ENCODE data around the gene TMEFF1. TPM values are rescaled to one million over a fixed set of nuclear protein-coding genes. Genes with fewer than 3 reads are reported as not detected.

Gene TMEFF1
- total and polyA plus RNA-seq, 8 donors = 0.05 to 0.92 TPM; not detected in 6

- Histone ChIP-seq H3K27me3 (no peaks in the 10 kb centered on the region), H3K4me1 (peaks cover 0 to 6% (median 0%) of the 10 kb centered on the region in 4 donors), H3K27ac (no peak overlapping the region), H3K4me3 (no peak overlapping the region), H3K36me3 (peaks cover 0 to 6% (median 0%) of the 10 kb centered on the region in 4 donors), H3K9me3 (no peaks in the 10 kb centered on the region)
- intact Hi-C loops (cut with DNase I; ENCODE audit: low total_unique reads) = no loop called here
- DNase-seq = no peak
- 61 to 77% (median 66%) methylated on average over 3 of the region's 3 CpGs for WGBS, 5 donors
- TF ChIP-seq CTCF (IDR thresholded peaks at IDR 0.05) = no peak
- no peak for TF ChIP-seq POLR2AphosphoS5 (IDR thresholded peaks at IDR 0.05)
- no peak for TF ChIP-seq EP300 (IDR thresholded peaks at IDR 0.05)
- no peak for TF ChIP-seq POLR2A (IDR thresholded peaks at IDR 0.05)
These were observed 107.3 kb downstream of the TMEFF1 start for GRCh38 chr9:100580257-100580656.

GRCh38 chr9:100581081-100581480, 108.1 kb downstream of the TMEFF1 start:
- H3K4me1 ChIP-seq = peaks cover 0 to 6% (median 0%) of the 10 kb centered on the region in 4 donors
- H3K27me3 ChIP-seq = no peaks in the 10 kb centered on the region
- 91 to 94% (median 94%) methylated on average over 7 of the region's 7 CpGs for WGBS, 5 donors
- DNase-seq = no peak
- no peak overlapping the region for H3K4me3 ChIP-seq
- intact Hi-C loops (cut with DNase I; ENCODE audit: low total_unique reads) = no loop called here
- TF ChIP-seq POLR2AphosphoS5 (IDR thresholded peaks at IDR 0.05) (no peak), CTCF (IDR thresholded peaks at IDR 0.05) (no peak), EP300 (IDR thresholded peaks at IDR 0.05) (no peak), POLR2A (IDR thresholded peaks at IDR 0.05) (no peak)
- no peak overlapping the region for H3K27ac ChIP-seq
- H3K9me3 ChIP-seq = no peaks in the 10 kb centered on the region
- peaks cover 0 to 9% (median 2%) of the 10 kb centered on the region in 4 donors for H3K36me3 ChIP-seq

DNA sequence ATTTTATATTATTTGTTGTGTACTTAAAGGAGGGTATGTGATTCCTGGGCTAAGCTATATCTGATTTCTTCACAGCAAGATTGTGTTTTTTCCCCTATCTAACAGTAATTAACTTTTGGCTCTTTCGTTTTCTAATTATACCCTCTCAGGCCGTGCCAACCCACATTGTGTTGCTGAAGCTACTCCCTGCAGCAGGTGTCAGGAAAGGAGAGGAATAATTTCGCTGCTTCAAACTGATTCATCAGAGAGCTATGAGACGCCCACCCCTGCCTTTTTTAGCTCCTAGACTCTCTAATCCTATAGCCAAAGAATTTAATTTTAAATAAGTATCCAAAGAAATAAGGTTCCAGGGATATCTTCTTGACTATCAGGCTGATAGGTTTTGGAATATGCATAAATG, 108.7 kb downstream of the TMEFF1 start:
- DNase-seq = no peak
- peaks cover 0 to 6% (median 0%) of the 10 kb centered on the region in 4 donors for H3K4me1 ChIP-seq
- 77 to 84% (median 78%) methylated on average over 4 of the region's 4 CpGs for WGBS, 5 donors

DNA sequence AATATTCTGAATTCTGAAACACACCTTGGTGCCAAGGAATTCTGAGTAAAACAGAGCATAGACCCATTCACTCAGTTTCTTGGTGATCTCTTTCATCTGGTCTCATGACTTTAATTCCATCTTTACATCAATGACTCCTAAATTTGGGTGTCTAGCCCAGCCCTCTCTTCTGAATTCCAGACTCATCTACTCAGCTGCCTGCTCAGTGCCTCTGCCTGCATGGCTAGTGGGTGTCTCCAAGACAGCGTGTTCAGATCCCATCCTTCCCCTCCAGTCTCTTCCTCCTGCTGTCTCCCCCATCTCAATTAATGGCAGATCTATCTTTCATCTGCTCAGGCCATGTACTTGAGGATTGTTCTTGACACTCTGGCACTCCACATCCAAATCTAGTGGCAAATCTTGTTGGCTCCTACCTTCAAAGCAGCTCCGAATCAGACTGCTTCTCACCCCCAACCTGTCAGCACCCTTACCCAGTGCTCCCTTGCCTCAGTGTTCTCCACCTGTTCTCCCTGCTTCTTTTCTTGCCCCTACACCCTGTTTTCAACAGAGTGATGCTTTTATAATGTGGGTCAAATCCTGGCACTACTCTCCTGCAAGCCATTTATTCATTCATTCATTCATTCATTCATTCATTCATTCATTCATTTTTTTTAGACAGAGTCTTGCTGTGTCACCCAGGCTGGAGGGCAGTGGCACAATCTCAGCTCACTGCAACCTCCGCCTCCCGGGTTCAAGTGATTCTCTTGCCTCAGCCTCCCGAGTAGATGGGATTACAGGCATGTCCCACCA, 110.3 kb downstream of the TMEFF1 start:
- WGBS, 5 donors = 92 to 96% (median 94%) methylated on average over 5 of the region's 5 CpGs
- Histone ChIP-seq H3K4me1 (peaks cover 0 to under 1% (median 0%) of the 10 kb centered on the region in 4 donors), H3K36me3 (peaks cover 0 to 6% (median 2%) of the 10 kb centered on the region in 4 donors), H3K27me3 (no peaks in the 10 kb centered on the region), H3K4me3 (no peak overlapping the region), H3K9me3 (no peaks in the 10 kb centered on the region), H3K27ac (no peak overlapping the region)
- intact Hi-C loops (cut with DNase I; ENCODE audit: low total_unique reads) = no loop called here
- no peak for DNase-seq
- no peak for TF ChIP-seq CTCF (IDR thresholded peaks at IDR 0.05)
- no peak for TF ChIP-seq POLR2AphosphoS5 (IDR thresholded peaks at IDR 0.05)
- no peak for TF ChIP-seq POLR2A (IDR thresholded peaks at IDR 0.05)
- no peak for TF ChIP-seq EP300 (IDR thresholded peaks at IDR 0.05)

More for the DNA sequence above, 108.7 kb downstream of the TMEFF1 start:
- intact Hi-C loops (cut with DNase I; ENCODE audit: low total_unique reads) = no loop called here
- H3K27ac ChIP-seq = no peak overlapping the region
- no peaks in the 10 kb centered on the region for H3K9me3 ChIP-seq
- peaks cover 0 to 11% (median 2%) of the 10 kb centered on the region in 4 donors for H3K36me3 ChIP-seq
- H3K27me3 ChIP-seq = no peaks in the 10 kb centered on the region
- H3K4me3 ChIP-seq = no peak overlapping the region
- no peak for TF ChIP-seq EP300 (IDR thresholded peaks at IDR 0.05)
- no peak for TF ChIP-seq CTCF (IDR thresholded peaks at IDR 0.05)
- no peak for TF ChIP-seq POLR2AphosphoS5 (IDR thresholded peaks at IDR 0.05)
- no peak for TF ChIP-seq POLR2A (IDR thresholded peaks at IDR 0.05)
